Fibroblast of peridontal ligament (primary cell): ENCODE results near the gene ALG1L2.
"Not testable (repeated sequence)": the region's sequence is repeated elsewhere in the genome, so short reads cannot be mapped to it uniquely, and the experiment has no call there.

ENCODE experiments used
- DNase-seq: peaks from one replicate; pipeline ENCODE4 v3.0.0-alpha.2; 2010; ENCODE audit errors: extremely low read depth

Gene ALG1L2

GRCh38 chr3:130093741-130094391, 12.2 kb downstream of the ALG1L2 start:
- no peak for DNase-seq

- not testable (repeated sequence) for DNase-seq
Measured at GRCh38 chr3:130094491-130094941, 12.9 kb downstream of the ALG1L2 start.

DNA sequence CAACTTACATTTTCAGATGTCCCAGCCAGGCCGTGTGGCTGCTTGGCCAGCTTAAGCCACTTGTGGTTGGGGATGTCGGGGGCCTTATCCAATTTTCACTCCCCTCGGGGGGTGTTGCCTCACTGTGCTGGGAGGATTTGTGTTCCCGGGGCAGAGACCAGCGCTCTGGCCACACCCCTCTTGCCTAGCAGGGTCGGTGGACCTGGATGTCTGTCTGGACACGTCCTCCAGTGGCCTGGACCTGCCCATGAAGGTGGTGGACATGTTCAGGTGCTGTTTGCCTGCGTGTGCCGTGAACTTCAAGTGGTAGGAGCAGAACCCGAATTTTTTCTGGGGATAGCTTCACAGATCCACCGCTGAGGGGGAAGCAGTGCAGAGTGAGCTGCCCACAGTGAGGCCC, 14.2 kb downstream of the ALG1L2 start:
- peak; percentile 43 for DNase-seq

- DNase-seq = not testable (repeated sequence)
Measured at GRCh38 chr3:130097096-130097495, 15.5 kb downstream of the ALG1L2 start.

GRCh38 chr3:130097690-130098638, 16.3 kb downstream of the ALG1L2 start:
- not testable (repeated sequence) for DNase-seq

DNA sequence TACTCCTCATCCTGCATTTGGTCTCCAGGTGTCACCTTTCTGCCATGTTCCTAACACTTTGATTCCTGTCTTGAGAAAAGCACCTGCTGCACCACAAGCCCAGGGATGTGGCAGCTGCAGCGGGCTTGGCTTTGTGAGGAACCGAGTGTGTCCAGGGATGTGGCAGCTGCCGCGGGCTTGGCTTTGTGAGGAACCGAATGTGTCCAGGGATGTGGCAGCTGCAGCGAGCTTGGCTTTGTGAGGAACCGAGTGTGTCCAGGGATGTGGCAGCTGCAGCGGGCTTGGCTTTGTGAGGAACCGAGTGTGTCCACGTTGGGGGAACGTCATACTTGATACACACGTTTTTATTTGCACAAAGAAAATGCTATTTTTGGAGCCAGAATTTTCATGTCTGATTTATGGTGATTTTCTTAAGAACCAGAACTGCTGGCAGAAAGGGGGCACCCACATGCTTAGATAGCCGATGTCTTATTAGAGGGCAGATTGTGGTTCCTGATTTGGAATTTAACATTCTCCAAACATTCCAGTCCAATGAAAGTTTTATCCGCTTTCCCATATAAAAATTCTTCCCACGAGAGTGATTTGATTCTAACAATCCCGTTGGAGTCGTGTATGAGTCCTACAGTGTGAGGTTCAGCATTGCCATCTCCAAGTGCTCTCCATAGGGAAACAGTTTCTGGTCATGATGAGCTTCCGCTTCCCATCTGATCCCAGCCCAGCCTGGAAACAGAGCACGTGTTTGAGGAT, 17.2 kb downstream of the ALG1L2 start:
- not testable (repeated sequence) for DNase-seq

DNA sequence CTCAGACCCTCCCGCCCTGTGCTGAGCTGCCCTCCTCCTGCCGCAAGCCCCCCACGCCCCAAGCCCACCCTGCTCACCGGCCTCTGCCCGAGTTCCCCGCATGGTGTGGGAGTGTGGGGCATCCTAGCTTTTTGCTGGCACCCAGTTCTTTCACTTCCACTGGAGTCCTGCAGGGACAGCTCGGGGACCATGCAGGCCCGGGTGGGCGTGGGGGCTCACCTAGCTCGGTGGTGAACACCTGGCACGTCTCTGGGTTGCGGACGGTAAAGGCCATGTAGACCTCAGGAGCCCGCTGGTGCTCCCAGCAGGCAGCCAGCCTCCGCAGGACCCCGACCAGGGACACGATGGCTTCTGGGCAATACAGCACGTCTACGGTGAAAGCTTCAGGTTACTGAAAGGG, 20.9 kb downstream of the ALG1L2 start:
- not testable (repeated sequence) for DNase-seq

DNA sequence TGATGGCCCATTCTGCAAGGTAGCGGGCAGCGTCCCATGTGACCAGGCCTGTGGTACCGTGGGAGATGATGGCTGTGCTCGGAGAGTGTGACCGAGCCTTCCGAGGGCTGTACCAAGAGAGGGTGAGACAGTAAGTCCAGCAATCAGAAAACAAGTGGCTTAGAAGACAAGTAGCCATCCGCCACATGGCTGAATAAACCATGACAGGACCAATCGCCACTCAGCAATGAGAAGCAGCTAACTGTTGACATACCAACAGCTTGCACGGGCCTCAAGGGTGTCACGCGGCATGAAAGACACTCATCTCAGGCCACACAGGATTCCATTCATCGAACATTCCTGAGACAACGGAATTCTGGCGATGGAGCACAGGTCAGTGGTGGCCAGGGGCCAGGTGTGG, 22.6 kb downstream of the ALG1L2 start:
- DNase-seq = not testable (repeated sequence)

DNA sequence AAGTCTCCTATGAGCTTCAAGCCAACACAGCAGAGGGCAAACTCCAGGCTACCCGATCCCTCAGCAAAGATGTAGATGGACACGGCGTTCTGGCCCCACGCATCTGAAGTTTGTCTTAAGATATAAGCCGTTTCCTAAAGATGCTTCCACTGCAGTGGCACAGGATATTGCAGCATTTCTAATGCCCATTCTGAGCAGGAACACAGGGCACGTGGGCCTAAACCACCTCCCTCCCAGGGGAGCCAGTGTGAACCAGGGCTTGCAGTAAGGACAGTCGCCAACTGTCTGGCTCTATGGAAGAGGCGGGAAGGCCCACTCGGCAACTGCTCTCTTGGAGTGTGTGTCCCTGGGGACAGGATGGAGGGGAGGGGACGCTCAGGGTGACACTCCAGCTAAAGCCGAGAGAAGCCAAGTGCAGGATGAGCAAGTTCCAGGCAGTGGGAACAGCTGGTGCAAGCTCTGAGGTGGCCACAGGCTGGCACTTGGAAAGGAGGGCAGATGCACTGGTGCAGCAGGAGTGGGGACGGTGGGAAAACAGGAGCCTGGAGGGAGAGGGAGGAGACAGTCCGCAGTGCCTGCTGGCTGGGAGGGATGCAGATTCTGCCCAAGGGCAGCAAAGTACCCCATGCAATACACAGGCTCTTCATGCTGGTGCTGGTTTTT, 25.8 kb downstream of the ALG1L2 start:
- not testable (repeated sequence) for DNase-seq

- DNase-seq = not testable (repeated sequence)
Measured at GRCh38 chr3:130108836-130109585, 27.4 kb downstream of the ALG1L2 start.

DNA sequence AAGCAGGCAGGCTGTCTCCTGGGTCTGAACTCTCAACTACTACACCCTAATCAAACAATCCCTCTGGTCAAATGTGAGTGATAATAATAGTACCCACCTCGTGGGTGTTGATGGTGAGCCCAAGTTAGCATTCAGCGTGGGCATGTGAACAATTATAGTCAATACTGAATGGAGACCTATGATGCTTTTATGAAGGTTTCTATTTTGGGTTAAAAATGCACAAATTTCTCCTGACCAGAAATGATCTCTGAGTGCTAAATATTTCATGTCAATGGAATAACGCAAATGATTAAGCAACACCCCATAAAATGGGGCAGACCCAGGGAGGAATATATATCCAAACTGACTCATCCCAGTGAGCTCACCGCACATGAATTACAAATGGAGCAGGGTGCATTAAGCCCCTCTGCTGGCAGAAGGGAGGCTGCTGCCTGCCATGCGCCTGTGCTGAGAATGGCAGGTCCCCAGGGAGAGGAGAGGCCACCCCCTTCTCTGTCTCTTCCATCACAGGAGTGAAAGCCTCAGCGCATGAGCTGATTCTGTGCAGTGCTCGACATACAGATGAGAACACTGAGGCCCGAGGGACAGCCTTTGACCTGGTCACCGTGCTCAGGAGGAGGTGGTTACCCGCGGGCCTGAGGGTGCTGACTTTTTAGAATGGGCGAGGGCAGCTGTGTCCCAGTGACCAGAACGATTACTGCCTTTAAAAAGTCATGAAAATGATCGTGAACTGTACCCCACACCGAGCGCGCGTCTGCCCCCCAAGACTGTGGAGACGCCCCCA, 28.9 kb downstream of the ALG1L2 start:
- DNase-seq = peak; percentile 56

DNA sequence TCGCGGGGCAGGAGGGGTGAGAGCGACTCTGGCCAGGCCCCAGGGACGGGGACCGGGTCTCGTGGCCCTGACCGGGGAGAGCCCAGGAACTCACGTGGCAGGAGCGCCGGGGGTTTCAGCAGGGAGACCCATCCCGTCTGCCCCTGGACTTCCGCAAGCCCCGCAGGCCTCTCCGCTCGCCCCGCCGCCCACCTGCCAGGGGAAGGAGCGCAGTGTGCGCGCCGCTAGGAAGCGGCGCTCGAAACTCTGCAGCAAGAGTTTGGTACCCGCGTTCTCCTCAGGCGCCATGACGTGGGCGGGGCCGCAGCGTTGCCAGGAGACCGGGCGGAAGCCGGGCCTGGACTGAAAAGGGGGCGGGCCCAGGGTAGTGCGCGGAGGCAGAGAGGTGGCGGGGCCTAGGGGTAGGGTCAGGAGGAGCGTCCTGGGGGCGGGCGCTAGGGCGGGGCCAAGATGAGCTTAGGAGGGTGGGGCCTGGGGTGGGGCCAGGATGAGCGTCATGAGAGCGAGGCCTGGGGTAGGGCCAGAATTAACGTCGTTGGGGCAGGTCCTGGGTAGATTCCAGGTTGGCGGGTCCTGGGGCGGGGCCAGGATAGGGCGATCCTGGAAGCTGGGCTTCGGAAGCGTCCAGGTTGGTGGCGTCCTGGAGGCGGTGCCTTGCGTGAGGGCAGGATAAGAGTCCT, 29.7 kb downstream of the ALG1L2 start:
- DNase-seq = peak; percentile 98

- DNase-seq = peak; percentile 93
Measured at GRCh38 chr3:130111865-130112747, 30.5 kb downstream of the ALG1L2 start.

DNA sequence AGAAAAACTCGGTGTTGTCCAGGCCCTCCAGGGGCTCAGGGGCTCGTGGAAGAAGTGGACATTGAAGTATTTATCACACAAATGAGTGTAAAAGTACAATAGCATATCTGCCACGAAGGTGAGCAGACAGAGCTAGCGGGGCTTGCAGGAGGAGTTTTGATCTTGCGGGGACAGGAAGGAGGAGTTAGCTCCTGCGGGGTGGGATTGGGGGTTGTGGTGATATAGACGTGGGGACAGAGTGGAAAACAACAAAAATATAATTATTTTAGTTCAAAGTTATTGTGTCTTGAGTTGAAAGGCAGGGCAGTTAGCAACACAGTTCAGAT, 31.1 kb downstream of the ALG1L2 start:
- DNase-seq = not testable (repeated sequence)

GRCh38 chr3:130115400-130115799, 33.8 kb downstream of the ALG1L2 start:
- not testable (repeated sequence) for DNase-seq

DNA sequence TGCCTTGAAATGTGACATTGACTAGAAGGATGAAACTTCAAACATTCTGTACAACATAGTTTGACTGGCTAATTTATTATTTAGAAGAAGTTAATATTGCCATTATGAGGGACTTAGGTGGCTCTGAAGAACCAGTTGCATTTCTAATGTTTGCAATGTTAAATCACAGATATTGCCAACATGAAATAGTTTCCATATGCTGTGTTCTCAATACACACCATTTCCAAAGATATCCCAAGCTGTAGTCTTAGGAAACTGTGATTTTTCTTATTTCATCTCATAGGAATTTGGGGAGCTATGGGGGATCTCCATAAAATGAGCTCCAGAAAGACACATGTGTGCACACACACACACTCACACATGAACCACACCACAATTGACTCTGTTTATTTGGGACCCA, 36.3 kb downstream of the ALG1L2 start:
- DNase-seq = peak; percentile 64

DNA sequence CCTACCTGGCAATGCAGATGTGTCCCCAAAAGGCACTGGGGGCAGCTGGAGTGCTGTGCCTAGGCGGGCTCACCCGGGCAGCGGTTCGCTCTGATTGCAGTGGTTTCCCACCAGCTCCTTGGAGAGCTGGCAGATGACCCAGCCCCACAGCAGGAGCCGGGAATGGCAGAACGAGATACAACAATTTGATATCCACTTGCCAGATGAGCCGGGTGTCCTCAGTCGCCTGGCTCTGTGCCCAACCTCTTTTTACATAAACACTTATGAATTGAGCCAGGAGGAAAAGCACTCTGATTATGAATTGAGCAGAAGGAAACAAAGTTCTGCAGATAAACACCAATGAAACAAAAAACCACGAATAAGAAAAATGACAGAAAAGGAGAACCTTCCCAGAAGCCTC, 38.2 kb downstream of the ALG1L2 start:
- peak; percentile 72 for DNase-seq

GRCh38 chr3:130120291-130120690, 38.7 kb downstream of the ALG1L2 start:
- not testable (repeated sequence) for DNase-seq
